A204.1 (cell line): ENCODE results near the gene MYLIP.

Experiments used
- FAIRE-seq: peaks from 2 replicates; lab custom pipeline; 2012; peaks lifted over from hg19 to GRCh38; lab: Jason Lieb, UNC

Gene MYLIP

DNA sequence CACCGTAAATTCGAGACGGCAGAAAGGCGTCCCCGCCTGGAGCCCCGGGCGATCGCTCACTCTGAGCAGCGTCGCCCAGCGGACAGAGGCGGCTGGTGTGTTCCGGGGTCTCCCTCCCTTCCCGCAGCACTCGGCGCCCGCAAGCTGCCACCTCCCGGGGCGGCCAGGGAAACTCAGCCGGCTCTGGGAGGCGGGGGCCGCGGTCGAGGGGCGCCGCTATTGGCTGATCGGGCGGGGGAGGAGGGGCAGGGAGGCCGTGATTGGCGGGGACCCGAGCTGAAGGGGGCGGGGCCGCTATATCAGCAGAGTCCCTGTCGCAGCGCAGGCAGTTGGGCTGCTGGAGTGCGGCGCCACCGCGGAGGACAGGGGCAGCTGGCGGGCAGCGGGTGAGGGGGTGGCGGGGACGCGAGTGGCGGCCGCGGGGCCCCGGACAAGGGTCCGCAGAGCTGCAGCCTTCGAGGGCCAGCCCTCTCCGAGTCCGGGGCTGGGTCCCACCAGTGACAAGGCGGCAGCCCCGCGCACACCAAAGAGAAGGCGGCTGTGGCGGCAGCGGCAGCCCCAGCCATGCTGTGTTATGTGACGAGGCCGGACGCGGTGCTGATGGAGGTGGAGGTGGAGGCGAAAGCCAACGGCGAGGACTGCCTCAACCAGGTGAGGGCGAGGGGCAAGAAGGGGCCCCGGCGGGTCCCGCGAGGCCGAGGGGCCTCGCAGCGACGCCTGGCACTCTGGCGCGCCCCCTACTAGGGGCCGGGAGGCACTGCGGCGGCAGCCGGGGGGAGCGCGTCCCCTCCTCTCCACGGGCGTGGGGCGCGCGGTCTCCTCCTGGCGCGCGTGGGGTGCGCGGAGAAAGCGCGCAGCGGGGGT lies at the start of gene MYLIP:
MYLIP (plus strand) TSS at position 328 of the 864 bp plus-strand sequence; CDS start at position 565, 237 bp downstream.
- FAIRE-seq = no peak

DNA sequence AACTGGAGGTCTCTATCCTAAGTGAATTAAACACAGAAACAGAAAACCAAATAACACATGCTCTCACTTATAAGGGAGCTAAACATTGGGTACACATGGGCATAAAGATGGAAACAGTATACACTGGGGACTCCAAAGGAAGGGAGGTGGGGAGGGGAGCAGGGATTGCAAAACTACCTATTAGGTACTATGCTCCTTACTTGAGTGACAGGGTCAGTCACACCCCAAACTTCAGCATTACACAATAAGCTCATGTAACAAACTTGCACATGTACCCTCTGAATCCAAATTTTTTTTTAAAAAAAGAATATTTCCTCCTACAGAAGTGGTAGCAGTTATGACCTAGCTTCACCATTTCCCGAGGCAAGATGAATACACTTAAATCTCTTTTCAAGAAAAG lies 49.5 kb upstream of the MYLIP start:
- no peak for FAIRE-seq

DNA sequence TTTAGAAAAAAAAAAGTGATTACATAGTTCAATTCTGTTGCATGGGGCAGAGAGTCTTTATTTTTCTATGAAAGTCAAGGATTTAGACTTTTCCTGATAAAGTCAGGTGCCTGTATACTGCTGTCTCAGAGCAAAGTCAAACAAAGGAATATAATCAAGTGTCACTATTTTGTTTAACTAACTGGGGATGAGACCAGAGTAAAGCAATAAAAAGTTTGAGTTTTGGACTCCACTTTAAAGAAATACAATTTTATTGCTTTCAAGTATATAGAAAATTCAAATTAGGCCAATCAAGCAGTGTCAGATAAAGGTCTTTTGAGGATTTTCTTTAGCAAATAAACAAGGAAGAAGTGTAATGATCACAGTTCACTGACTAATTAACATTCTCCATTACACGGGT lies 48.7 kb upstream of the MYLIP start:
- no peak for FAIRE-seq

DNA sequence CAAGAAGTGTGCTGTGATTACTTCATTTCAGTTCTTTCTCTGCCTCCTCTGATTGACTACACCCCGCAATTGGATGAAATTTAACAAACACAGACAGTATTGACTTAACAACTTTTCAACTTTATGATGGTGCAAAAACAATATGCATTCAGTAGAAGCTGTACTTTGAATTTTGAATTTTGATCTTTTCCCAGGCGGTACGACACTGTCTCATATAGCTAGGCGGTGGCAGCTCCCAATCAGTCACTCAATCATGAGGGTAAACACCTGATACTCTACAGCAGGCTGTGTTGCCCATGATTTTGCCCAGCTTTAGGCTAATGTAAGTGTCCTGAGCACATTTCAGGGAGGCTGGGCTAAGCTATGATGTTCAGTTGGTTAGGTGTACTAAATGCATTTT lies 47.6 kb upstream of the MYLIP start:
- no peak for FAIRE-seq

DNA sequence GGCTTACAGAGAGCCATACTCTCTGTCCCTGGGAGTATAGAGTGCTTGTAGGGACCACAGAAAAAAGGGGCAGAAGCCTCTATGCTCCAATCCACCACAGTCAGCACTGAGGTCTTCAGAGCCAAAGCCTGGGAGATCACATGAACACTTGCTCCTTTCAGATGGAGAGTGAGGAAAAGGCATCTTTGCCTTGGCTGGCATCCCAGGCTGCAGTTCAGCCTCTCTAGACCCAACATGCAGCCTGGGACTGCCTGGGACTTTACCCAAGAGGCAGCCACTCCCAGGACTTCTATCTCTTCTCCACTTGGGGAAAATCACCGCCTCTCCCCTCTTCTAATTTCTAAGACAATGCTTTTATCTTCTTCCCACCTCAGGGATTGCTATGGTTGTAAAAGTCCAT lies 46.5 kb upstream of the MYLIP start:
- FAIRE-seq = no peak

DNA sequence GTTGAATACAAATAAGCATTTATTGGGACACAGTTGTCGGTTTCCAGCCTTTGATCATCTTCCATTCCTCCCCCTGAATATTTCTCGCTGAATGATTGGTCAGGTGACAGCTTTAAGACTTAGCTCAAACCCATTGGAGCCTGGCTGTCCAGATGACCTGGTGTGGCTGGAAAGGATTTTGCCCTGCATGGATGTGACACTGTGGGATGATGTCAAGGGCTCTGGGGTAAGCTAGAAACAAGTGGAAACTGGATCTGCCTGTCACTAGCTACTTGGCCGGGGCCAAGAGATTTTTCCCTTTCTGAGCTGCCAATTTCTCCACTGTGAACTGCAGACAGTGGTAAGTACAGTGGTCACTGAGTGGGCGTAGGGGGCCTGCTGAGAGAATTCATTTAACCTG lies 41.9 kb upstream of the MYLIP start:
- no peak for FAIRE-seq

DNA sequence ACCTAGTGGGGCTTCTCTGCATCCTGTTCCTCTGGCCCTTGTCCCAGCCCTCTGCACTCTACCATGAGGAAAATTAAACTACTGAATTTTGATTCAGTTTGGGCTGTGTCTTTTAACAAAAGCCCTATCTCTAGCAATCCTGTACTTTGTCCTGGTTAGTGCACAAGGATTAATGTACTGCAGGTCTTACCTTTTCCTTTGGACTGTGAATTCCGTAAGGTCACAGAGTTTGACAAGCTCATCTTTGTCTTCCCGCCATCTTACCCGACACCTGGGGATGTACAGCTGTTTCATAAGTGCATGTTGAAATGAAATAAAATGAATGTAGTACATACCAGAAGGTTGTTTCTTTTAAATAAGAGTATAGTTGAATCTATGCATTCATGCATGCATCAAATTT lies 41.5 kb upstream of the MYLIP start:
- FAIRE-seq = no peak

DNA sequence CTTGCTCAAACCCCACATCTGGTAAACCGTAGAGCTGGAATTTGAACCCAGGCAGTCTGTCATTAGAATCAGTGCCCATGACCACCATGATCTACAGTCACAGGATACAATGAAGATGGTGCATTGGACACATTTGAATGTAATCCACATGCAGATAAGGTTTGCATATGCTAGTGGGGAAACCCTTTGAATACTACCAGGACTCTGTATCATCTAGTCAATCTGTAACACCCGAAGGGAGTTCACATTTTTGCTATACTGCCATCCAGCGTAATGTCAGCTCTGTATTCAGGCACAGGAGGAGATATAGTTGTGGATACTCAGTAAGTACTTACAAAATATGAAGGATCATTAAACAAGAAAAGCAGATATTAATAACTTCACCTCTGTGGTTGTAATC lies 40.5 kb upstream of the MYLIP start:
- no peak for FAIRE-seq

DNA sequence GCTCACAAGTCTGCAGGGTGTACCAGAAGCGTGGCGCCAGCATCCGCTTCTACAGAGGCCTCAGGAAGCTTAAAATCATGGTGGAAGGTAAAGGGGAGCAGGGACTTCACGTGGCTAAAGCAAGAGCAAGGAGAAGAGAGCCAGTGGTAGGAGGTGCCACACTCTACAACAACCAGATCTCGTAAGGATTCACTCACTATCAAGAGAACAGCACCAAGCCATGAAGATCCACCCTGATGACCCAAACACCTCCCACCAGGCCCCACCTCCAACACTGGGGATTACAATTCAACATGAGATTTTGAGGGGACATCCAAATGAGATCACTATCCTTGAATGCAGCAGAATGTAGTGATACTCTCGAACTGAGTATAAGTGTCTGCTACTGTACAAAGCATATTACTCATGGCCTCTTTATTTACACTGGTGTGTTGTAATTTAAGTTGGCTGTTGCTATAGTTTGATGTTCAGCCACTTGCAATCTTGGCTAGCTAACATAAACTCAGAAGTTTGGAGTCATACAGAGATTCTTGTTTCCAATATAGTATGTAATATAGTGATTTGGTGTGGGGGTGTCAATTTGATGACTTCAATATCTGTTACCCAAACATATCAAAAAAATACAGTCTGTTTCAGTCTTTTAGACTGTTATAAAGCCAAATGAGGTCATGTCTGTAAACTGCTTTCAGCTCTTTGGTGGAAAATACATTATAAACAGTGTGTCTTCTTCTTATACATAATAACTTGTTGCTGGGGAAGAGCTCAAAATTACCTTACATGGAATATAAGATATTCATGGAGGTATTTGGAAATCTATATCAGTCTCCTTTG lies 39.4 kb upstream of the MYLIP start:
- FAIRE-seq = no peak

DNA sequence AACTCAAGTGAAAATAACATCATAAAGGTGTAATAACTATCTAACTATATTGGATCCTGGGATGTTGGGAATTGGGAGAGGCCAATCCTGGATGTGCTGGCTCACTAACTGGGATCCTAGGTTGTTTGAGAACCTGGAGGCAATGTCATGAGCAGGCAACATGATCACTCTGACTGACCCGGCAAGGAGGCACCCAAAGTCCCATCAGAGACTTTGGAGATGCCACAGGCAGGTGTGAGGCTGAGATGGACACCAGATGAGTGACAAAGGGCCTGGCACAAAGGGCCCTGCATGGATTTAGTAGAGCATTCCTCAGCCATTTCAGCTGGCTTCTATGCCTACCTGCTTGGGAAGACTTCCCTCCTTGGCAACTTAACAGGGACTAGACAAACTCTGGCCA lies 38.4 kb upstream of the MYLIP start:
- no peak for FAIRE-seq

DNA sequence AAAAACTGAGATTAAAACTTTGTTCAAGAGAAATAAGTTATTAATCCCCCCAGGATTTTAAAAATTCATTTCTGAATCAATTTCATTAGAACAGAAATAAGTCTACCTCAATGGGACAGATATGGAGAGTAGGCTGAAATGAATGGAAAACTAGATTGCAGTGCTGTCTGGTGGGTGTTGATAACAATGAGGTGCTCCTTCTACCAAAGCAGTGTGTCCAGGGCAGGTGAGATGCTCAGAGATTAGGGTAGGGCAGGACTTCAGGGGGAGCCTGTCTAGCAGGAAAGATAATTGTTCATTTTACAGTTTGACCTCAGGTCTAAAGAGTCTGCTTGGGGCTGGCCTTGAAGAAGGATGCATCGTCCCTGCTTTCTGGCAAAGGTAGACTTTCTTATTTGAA lies 38.0 kb upstream of the MYLIP start:
- FAIRE-seq = no peak

DNA sequence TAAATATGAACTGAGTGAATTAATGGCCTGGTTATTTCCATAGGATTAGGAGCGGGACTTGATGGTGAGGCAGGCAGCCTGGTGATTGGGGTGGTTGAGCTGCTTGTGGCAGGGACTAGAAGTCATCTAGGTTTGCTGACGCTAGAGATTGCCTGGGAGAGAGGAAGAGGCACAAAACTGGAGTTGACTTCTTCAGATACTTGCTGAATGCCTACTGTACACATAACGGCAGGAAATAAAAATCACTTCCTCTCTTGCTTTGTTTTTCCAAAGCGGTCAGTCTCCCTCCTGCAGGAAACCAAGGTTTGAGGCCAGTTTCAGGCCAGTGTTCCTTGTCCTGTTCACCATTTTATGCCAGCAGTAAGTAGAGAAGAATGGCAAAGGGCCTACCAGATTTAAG lies 36.7 kb upstream of the MYLIP start:
- FAIRE-seq = no peak

DNA sequence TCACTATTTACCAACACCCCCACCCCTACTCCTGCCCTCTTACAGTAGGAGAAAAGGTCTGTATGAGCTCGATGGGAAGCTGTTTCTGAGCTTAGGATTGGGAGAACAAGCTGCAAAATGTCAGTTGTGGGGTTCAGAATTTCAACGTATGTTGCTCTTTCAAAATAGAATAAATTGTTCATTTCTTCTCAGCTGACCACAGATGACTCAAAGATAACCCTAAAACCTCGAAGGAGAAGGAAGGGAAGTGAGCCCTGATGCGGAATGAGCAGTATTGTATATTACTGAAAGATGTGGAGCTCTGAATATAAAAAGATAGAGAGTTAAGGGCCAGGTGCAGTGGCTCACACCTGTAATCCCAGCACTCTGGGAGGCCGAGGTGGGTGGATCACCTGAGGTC lies 35.9 kb upstream of the MYLIP start:
- no peak for FAIRE-seq

DNA sequence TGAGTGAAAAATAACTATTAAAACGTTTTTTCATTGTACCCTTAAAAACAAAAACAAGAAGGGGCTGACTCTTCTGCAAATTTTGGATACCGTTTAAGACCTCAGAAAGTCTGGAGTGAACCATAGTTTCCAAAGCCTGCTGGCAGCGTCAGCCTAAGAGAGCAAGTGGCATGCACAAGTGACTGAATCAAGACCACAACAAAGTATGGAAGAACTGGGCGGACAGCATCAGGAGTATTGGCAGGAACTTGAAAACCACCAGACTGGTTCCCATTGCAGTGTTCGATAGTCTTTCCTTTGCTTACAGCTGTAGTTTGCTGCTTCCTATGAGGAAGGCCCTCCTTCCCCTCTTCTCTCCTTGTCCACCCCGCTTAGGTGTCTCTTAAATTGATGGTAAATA lies 33.7 kb upstream of the MYLIP start:
- FAIRE-seq = no peak

DNA sequence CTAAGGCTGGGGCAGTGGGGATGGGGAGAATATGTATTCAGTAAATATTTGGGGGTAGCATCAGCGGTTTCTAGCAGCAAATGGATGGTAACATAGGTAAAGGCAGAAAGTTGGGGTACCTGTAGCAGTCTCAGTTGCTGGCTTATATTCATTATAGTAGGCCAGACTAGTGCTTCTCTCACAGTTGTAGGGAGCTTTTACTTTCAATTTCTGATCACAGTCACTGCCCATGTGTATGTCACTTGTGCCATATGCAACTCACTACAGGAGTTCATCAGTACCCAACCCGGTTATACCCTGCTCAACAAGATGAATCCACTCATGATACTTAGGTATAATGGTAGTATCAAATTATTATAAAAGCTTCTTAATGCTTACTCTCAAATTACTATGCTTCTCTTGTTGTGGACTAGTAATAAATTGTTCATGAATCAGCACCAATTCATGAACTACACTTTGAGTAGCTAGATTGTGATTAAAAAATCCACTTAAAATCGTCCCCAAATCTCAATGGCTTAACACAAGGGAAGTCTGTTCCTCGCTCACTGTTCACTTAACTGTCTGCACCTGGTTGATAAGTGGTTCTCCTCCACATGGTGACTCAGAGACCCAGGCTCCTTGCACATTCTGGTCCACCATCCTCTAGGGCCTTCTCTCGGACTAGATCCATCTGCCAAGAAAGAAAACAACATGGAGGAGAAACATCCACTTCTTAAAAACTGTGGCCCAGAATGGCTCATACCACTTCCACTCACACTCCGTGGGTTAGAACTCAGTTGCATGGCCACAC lies 31.3 kb upstream of the MYLIP start:
- no peak for FAIRE-seq

DNA sequence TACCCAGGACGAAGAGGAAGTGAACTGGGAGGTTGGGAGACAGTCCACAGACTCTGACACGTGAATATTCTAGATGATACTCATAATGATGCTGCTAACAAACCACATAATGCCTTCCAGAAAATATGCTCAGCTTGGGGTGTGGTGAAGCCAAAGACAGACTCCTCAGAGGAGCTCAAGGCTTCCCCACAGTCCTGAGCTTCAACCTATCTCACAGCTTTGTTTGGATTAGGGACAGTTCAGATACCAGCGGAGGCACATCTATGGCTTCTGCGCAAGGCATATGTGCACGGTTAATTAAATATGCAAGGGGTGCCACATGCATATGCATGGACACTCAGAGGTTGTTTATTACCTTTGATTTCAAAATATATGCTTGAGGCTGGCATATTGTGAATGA lies 30.7 kb upstream of the MYLIP start:
- FAIRE-seq = no peak

DNA sequence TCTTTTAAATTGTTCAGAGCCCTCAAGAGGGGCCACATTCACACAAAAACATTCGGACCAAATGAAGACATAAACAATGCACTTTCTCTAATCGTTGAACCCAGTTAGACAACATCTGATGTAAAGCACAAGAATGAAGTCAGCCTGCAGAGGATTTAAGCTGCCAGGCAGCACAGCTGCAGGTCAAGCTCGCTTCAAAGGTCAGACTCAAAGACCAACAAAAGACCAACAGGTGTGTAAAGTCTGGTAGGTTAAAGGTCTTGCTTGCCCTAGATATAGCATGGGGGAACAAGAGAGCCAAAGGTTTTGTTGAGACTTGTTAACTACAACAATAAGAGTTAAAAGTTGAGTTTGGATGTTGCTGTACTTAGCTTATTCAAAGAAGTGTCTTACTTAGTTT lies 26.7 kb upstream of the MYLIP start:
- no peak for FAIRE-seq

DNA sequence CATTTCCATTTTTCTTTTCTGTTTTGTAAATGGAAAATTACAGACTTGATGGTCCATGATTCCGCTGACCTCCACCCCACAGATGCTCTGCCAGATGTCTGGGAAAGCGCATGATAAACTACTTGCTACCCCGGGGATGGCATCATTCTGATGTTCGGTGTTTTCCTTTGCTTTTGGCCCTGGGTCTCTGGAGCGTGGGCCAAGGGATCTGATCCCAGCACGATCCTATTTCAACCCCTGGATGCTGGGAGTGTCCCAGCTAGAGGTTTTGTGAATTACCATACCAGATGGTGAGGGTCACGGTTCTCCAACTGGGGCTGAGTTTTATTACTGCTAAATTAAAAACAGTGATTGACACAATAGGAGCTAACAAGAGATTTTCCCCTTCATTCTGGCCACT lies 25.2 kb upstream of the MYLIP start:
- no peak for FAIRE-seq

DNA sequence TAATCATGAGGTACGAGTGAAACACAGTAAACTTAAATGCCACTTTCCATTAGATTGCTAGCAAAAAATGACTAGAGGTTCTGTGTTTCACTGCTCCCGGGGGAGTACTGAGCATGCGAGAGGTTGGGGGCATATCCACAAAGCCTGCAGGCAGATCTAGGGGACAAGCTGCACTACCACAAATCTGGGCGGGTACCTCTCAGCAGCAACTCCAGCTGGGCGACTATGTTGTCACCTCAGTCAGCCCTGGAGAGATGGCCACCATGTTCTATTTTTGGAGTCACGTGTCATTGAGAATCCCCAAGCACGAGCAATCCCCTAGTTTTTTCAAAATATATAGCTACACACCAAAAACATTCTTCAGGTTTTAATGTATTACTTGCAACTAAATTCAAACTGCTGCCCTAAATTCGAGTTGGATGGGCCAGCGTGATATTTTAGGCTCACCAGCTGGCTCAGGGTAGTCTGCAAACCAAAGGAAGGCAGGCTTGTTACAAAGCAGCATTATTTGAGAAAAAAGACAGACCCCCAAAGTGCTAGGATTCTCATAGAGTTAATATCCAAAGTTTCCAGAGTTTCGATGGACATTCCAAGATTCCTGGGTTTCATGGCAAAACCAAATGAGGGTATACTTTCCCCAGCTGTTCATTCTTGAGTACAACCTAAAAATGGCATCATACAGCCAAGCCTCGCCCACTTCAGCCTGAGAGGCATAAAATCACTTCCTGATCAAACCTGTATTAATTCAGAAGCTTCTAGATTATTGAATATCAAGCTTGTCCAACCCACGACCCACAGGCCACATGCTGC lies 24.1 kb upstream of the MYLIP start:
- no peak for FAIRE-seq

DNA sequence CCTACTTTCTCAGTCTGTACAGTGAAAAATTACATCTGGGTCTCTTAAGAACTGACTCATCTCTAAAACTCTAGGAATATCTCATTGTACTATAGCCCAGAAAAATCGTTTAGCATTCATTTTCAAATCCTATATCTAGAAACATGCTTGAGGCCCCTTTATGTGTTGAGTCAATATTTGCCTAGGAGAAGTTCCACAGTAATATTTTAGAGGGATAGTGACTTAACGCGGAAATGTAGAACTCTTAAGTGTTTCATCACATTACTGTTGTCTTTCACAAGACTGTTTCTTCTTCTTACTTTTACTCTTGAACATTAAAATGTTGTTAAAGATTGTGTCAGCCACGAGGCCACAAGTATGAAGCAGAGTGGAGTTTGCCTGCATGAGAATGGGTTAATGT lies 23.0 kb upstream of the MYLIP start:
- FAIRE-seq = no peak

DNA sequence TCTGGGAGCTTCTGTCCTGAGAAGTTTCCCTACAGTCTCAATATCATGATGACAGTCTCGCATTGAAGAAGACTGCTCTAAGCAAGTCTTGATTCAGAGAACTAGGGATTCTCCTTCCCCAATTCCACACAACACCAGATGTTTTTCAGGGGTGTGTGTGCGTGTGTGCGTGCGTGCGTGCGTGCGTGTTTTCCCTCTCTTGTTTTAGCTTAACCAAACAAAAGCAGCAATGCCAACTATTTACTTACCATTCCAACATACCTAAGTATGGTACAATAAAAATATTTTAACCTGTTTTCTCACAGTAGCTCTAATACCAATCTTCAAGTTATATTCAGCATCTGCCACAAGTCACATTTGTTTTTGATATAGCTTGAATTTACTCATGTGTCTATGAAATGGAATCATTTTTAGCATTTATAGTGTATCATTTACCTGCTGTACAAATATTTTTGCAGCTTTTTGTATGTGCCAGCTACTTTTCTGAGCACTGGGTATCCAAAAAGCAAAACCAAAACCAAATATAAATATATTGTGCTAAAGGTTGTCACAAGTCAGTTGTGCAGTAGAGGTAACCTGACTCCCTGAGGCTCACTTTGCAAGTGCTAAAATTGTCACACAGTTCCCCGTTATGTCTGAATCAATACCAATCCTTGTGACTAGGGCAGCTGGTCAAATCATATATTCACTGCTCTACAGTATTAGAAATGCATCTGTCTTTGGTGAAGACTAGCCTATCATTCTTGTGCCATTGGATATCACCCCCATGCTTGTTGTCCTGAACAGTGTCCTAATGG lies 21.7 kb upstream of the MYLIP start:
- no peak for FAIRE-seq
